Caki2 (cell line): ENCODE measurements around the gene ETV4. TPM values are rescaled to one million over a fixed set of nuclear protein-coding genes. Genes with fewer than 3 reads are reported as not detected.

Experiments
- DNase-seq: peaks from one replicate; pipeline ENCODE4 v3.0.0-alpha.2; 2015; ENCODE audit warnings: low read depth
- in situ Hi-C: cut with HindIII; loops from 2 replicates; pipeline ENCODE4 v1.10.0; 2016; ENCODE audit warnings: low sequenced_read_pairs, low pct_unique_long_range_greater_than_20kb, mixed read lengths
- total RNA-seq: library from RNA; depleted of rRNA; stranded (reverse); fragments of >200 nt; shearing (Covaris generic); gene quantifications from 2 replicates; pipeline ENCODE4 v1.2.3, GENCODE V29; 2014; ENCODE audit warnings: low replicate concordance; rRNA removed

ETV4 gene
- total RNA-seq = 18.7 and 36.0 TPM in 2 replicates

- peak; percentile 97 for DNase-seq
Measured at GRCh38 chr17:43546319-43547188, at the start of gene ETV4. ETV4 (minus strand) TSS chr17:43546340; CDS start chr17:43545617, 723 bp downstream.

DNA sequence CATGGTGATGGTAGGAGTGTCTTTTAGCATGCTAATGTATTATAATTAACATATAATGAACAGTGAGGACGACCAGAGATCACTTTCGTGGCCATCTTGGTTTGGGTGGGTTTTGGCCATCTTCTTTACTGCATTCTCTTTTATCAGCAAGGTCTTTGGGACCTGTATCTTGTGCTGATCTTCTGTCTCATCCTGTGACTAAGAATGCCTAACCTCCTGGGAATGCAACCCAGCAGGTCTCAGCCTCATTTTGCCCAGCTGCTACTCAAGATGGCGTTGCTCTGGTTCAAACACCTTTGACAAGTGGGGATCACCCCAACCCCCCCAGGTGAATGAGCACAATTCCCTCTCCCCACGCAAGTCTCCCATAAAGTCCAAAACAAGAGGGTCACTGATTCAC is 49.3 kb upstream of the ETV4 start:
- in situ Hi-C loops = no loop called here
- no peak for DNase-seq

More at GRCh38 chr17:43546319-43547188, at the start of gene ETV4:
- in situ Hi-C loops = no loop called here

- no peak for DNase-seq
- in situ Hi-C loops = no loop called here
Measured at GRCh38 chr17:43591779-43592562, 45.8 kb upstream of the ETV4 start.

DNA sequence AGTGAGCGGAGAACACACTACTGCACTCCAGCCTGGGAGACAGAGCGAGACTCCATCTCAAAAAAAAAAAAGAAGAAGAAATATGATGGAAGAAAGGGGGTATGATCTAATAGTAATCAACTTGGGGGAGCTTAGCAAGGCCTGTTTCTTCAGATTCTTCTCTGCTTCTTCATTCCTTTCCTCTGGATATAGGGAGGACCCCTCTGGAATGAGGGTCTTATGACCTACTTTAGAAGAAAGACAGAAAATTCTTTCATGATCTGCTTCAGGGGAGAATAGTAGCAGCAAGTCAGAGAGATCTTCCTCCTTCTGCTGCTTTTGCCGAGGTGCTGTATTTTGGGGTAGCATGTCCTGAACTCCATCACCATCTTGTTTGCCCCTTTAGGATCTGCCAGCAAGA is 44.9 kb upstream of the ETV4 start:
- no peak for DNase-seq
- in situ Hi-C loops = no loop called here

DNA sequence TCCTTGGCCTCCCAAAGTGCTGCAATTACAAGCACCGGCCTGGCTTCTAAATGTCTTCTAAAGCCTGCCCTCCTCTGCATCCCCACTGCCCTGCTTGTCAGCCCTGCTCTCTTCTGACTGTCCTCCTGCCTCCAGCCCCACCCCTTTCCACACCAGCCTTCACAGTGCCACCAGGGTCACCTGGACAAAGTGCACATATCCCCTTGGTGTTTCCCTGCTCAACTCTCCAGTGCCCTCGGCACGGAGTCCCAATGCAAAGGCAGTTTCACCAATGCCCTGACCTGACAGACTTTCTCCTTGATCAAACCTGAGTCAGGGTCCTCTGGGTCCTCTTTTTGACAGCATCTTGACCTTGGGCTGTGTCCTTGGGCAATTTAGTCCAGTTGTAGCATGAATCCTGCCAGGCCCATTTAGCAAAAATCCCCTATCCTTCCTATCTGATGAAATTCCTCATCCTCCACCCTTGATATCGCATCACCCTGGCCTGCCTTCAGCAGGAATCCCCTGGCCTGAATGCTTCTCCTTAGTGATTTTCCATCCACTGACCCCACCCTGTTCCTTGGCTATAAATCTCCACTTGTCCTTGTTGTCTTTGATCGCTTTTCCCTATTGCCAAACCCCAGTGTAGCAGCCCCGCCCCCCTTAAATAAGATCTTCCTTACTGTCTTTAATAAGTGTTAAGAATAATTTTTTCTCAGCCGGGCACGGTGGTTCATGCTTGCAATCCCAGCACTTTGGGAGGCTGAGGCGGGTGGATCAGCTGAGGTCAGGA is 42.7 kb upstream of the ETV4 start:
- DNase-seq = no peak
- in situ Hi-C loops = no loop called here

DNA sequence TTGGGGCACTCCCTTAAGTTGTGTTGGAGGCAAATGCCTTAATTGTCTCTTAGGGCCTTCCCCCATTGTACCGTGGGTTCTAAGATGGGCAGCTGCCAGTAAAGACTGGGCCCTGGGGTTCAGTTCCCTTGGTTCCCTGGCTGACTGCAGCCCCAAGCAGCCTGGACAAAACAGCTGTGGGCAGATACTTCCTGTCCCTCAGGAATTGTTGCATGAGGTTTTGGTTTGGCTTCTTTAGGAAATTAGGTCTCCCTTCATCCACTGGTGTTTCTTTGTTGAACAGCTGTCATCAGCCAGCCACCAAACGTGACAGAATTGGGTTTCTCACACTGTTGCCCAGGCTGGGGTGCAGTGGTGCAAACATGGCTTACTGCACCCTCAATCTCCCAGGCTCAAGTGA is 42.0 kb upstream of the ETV4 start:
- in situ Hi-C loops = no loop called here

DNA sequence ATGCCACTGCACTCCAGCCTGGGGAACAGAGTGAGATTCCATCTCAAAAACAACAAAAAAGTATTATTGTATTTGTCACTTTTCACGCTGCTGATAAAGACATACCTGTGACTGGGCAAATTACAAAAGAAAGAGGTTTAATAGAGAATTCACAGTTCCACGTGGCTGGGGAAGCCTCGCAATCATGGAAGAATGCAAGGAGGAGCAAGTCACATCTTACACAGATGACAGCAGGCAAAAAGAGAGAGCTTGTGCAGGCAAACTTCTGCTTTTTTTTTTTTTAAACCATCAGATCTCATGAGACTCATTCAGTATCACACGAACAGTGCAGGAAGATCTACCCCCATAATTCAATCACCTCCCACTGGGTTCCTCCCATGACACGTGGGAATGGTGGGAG is 41.5 kb upstream of the ETV4 start:
- no peak for DNase-seq
- in situ Hi-C loops = no loop called here

More for the DNA sequence above, 42.0 kb upstream of the ETV4 start:
- no peak for DNase-seq

GRCh38 chr17:43584666-43585102 is 38.5 kb upstream of the ETV4 start:
- in situ Hi-C loops = no loop called here
- DNase-seq = no peak

DNA sequence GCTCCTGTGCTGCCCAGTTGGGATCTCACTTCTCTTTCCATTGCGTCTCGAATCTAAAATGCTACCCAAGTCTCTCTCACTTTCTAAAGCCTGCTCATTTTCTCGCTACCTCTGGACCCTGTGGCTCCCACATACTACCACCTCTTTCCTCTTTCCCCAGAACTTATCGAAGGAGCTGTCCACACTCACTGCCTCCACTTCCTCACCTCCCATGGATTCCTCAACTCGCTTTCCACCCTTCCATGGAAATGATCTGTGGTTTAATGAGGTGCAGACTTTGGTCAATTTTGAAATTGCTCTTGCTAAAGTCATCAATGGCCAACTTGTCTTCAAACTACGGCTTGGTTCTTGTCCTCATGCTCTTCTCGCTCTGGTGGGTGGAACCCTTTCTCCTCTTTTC is 37.2 kb upstream of the ETV4 start:
- in situ Hi-C loops = no loop called here
- no peak for DNase-seq

- in situ Hi-C loops = no loop called here
- DNase-seq = no peak
Measured at GRCh38 chr17:43581613-43582012, 35.5 kb upstream of the ETV4 start.

GRCh38 chr17:43581130-43581529 is 35.0 kb upstream of the ETV4 start:
- in situ Hi-C loops = no loop called here
- no peak for DNase-seq

DNA sequence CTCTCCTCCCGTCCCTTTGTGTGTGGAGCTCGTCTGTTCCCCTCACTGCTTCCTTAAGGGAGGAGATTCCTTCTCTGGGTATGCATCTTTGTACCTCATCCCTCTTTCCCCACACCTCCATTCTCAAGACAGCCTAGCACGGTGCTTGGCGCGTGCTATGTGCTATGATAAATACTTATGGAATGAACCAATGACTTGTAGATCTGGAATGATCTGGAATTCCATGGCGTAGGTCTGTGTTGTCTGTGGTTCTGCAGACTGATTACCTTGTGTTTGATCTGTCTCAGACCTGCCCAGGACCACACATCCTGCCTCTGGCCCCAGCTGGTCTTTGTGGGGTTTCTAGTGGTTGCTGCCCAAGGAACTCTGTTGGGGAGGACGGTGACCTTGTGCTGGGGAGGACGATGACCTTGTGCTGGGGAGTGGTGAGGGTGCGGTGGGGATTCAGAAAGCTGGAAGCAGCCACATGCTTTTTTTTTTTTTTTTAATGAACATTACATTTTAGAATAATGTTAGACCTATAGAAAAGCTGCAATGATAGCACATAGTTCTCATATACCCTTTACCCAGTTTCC is 33.5 kb upstream of the ETV4 start:
- DNase-seq = peak; percentile 34
- in situ Hi-C loops = no loop called here

GRCh38 chr17:43578699-43579565 is 32.8 kb upstream of the ETV4 start:
- DNase-seq = peak; percentile 63
- in situ Hi-C loops = no loop called here

DNA sequence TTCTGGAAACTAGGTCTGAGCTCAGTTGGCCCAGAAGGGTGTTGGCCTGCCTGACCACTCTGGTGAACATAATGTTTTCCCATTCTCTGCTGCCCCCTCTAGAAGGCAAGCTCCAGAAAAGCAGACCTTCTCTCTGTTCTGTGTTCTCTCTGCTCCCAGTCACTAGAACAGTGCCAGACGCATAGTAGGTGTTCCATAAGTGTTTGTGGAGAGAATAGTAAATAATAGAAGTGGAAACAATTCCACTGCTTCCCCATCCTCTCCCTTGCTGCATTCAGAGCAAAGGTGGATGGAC is 32.2 kb upstream of the ETV4 start:
- in situ Hi-C loops = no loop called here
- no peak for DNase-seq

GRCh38 chr17:43577664-43578403 is 31.7 kb upstream of the ETV4 start:
- in situ Hi-C loops = no loop called here
- no peak for DNase-seq

GRCh38 chr17:43576563-43577229 is 30.6 kb upstream of the ETV4 start:
- in situ Hi-C loops = no loop called here
- peak; percentile 52 for DNase-seq
